Vein endothelial cell (primary cell): ENCODE data around the gene HOXA4. TPM values are rescaled to one million over a fixed set of nuclear protein-coding genes. Genes with fewer than 3 reads are reported as not detected.

ENCODE experiments used
- small RNA-seq: library from RNA; depleted of rRNA; stranded (forward); fragments of <200 nt; gene quantifications from one replicate; pipeline ENCODE3, GENCODE V24; 2012
- total RNA-seq: library from RNA; depleted of rRNA; stranded (reverse); fragments of >200 nt; gene quantifications from 2 replicates; pipeline ENCODE4 v1.2.3, GENCODE V29; 2012

Gene HOXA4
- 1.4 and 1.6 TPM in 2 replicates for total RNA-seq

GRCh38 chr7:27130540-27131389, at the start of gene HOXA4:
HOXA4 (minus strand) TSS chr7:27130757; CDS start chr7:27130733, 24 bp downstream.

DNA sequence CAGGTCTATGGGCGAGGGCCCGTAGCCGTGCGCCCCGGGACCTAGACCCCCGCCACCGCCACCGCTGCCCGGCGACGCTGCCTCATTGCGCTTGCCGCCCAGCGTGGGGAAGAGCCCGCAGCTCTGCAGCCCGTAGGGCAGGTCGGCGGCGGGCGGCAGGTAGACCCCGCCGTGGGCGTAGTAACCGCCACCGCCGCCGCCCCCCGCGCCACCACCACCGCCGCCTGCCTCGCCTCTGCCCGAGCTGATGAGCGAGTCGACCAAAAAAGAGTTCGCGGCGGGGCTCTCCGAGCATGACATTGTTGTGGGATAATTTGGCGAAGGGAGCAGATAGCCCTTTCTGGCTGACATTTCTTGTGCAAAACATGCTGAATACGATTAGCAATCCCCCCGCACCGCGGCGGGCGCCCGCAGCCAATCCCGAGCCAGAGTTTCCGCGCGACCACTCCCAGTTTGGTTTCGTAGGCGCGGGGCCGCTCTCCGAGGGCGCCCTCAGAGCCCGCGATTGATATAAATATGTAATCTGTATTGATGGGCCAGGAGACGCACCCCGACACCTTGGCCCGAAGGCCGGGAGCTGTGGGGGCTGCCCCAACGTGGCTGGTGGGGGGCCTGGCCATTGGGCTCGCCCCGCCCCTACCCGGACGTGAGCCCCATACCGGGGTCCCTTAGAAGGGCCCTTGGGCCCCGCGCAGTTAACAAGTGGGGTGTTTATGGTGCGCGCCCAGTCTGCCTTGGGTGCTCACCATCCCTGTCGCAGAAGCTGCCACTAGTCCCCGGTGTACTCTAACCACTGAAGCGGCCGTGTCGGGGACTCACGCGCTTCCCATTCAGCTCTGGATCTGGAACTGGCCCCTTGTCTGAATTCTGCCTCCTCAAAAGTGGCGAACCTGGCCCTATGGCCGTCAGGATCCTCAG, 43.7 kb upstream of the HOXA4 start, which contains the start of gene HOXA10:
Gene HOXA10 (minus strand): TSS at position 365 of the 918 bp plus-strand sequence. CDS start 14 bp downstream, at position 351.

GRCh38 chr7:27165089-27165995, 34.8 kb upstream of the HOXA4 start, which contains the start of gene HOXA9:
HOXA9 (minus strand) TSS chr7:27165537; CDS start chr7:27165457, 80 bp downstream.

GRCh38 chr7:27156508-27156898, 25.9 kb upstream of the HOXA4 start, which contains the start of gene HOXA7:
HOXA7 (minus strand) TSS chr7:27156675; CDS start chr7:27156545, 130 bp downstream.

GRCh38 chr7:27151931-27152815, 21.6 kb upstream of the HOXA4 start, which contains the start of gene HOXA3:
HOXA3 (minus strand) TSS chr7:27152583; CDS start chr7:27110640, 41,943 bp downstream.

DNA sequence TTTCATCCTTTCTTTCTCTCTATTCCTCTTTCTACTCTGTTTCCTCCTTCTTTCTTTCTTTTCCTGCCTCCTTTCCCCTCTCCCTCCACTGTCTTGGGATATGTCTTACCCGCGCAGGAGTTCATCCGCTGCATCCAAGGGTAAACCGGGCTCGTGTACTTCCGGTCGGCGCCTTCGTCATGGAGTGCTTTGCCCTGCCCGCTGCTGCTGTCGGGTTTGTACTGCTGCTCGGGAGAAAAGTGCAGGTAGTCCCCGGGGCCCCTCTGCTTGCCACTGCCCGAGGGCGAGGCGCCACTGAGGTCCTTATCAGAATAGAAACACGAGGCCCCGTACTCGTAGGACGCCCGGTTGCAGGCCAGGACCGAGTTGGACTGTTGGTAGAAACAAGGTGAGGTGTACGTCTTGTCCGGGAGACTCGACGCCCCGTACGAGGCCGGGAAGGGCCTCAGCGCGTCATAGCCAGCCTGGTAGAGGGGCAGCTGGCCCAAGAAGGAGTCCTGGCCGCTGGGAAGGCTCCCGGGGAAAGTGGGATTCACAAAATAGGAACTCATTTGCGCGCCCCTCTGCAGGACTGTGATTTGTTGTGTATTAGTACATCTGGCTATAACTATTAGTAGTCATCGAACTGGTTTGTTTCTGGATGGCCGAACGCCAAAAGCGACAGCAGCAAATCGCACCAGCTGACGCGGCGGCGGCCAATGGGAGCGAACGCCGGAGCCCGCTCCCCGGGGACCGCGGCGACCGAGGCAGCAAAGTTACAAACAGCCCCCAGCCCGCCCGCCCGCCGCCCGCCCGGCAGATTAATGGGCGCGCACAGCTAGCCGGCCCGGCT, 16.9 kb upstream of the HOXA4 start, which contains the start of gene HOXA6:
Gene HOXA6 (minus strand): TSS at position 576 of the 832 bp plus-strand sequence. CDS start 25 bp downstream, at position 551.

GRCh38 chr7:27143023-27143949, 12.7 kb upstream of the HOXA4 start, which contains the start of gene HOXA5:
HOXA5 (minus strand) TSS chr7:27143681; CDS start chr7:27143607, 74 bp downstream.

GRCh38 chr7:27102581-27103442, 27.7 kb downstream of the HOXA4 start, which contains the start of gene HOXA2:
HOXA2 (minus strand) TSS chr7:27102683; CDS start chr7:27102500, 183 bp downstream.

DNA sequence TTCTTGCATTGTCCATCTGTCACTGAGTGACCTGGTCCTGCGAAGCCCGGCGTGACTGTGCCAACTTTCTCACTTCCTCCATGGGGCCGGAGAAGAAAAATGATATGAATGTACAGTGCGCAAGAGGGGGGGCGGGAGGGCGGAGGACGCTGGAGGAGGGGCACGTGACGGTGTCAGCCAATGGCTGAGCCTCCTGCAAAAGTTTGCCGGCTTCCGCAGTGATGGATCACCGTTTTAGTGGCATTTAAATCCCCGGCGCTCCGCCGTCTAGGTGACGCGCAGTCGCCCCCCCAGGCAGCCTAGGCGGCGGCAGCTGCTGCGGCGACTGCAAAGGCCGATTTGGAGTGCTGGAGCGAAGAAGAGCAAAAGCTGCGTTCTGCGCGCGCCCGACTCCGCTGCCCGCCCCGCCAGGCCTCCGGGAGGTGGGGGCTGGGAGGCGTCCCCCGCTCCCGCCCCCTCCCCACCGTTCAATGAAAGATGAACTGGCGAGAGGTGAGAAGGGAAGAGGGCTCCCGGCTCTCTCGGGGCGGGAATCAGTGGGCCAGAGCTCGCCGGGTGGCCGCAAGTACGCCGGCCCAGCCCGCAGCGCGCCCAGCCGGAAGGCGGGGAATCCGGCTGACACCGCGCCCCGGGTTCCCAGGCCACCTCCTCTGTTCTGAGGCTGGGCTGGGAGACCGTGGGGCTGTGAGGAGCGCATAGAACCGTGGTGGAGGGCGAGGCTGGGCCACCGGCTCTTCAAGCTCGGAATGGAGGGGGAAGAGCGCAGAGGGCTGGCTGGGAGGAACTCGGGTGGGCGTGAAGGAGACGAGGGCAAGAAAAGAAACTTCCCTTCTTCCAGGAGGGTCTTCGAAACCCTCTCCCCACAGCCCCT, 34.4 kb downstream of the HOXA4 start, which contains the start of gene HOXA1:
Gene HOXA1 (minus strand): TSS at position 104 of the 871 bp plus-strand sequence. CDS start 88 bp downstream, at position 16.

Small RNAs within 50 kb of the gene (small RNA-seq; reads per million reads assigned to genes)
- not detected for gene AC004080.5
- gene RF01977: not detected

Other genes starting within 250 kb of the HOXA4 start
- 0.96 and 1.6 TPM in 2 replicates for gene HOXA1, start 34.8 kb downstream of the HOXA4 start, total RNA-seq
- gene HOXA2, start 28.1 kb downstream of the HOXA4 start, total RNA-seq: 1.1 and 1.3 TPM in 2 replicates
- 5.9 and 13.6 TPM in 2 replicates for gene HOXA5, start 12.9 kb upstream of the HOXA4 start, total RNA-seq
- gene HOXA6, start 17.0 kb upstream of the HOXA4 start, total RNA-seq: 4.0 and 4.6 TPM in 2 replicates
- gene HOXA3, start 21.8 kb upstream of the HOXA4 start, total RNA-seq: 1.1 and 6.5 TPM in 2 replicates
- 5.1 and 5.6 TPM in 2 replicates for gene HOXA7, start 25.9 kb upstream of the HOXA4 start, total RNA-seq
- 10.8 and 18.2 TPM in 2 replicates for gene HOXA9, start 34.8 kb upstream of the HOXA4 start, total RNA-seq
- gene HOXA10, start 43.6 kb upstream of the HOXA4 start, total RNA-seq: 6.2 and 7.5 TPM in 2 replicates
- 1.1 and 2.9 TPM in 2 replicates for gene HOXA11, start 54.5 kb upstream of the HOXA4 start, total RNA-seq
- not detected in 2 replicates for gene HOXA13, start 69.3 kb upstream of the HOXA4 start, total RNA-seq
- gene EVX1, start 112.0 kb upstream of the HOXA4 start, total RNA-seq: not detected in 2 replicates